CD4-positive, alpha-beta T cell (primary cell): Measurements from ENCODE around the gene SLC17A8. TPM values are rescaled to one million over a fixed set of nuclear protein-coding genes. Genes with fewer than 3 reads are reported as not detected.

Experiments used
- ATAC-seq: fragments of 200-7000 bp; cut with Tn5 transposase; one replicate; pipeline ENCODE4 v1.10.0; 2022; ENCODE audit warnings: mild to moderate bottlenecking; ENCODE audit not compliant: poor library complexity
- CTCF ChIA-PET: fragments of 350-600 bp; sonication (Branson Sonifier 250); formaldehyde crosslinking; loops from one replicate; lab custom pipeline; 2021; ENCODE audit warnings: antibody characterized with exemption, inconsistent platforms; lab: Charles Lee
- POLR2A ChIA-PET: fragments of 350-600 bp; sonication (Branson Sonifier 250); formaldehyde crosslinking; loops from one replicate; lab custom pipeline; 2021; ENCODE audit warnings: antibody characterized with exemption, inconsistent platforms; lab: Charles Lee
- DNase-seq, 14 experiments: peaks; one replicate each; pipeline ENCODE4 v3.0.0-alpha.2; 2013 to 2020; ENCODE audit warnings: mixed read lengths in 2 of 14
- H3K27ac ChIP-seq, 2 donors: one replicate each; pipeline versions ENCODE4 v1.5.1 to v1.7.0; 2013; ENCODE audit warnings: low read length in 2 of 2, low read depth in 1 of 2, mild to moderate bottlenecking in 1 of 2
- H3K27me3 ChIP-seq, 2 experiments: 1 replicate in 1 of 2; 2 replicates in 1 of 2; pipeline versions ENCODE4 v1.6.1 to v1.7.0; 2013; ENCODE audit warnings: low read length in 2 of 2, control low read depth in 1 of 2, mild to moderate bottlenecking in 1 of 2, moderate library complexity in 1 of 2; ENCODE audit not compliant: insufficient read depth in 2 of 2, control insufficient read depth in 1 of 2
- H3K36me3 ChIP-seq: one replicate; pipeline ENCODE4 v1.6.1; 2013; ENCODE audit warnings: low read length, control low read depth; ENCODE audit not compliant: insufficient read depth
- H3K4me1 ChIP-seq: one replicate; pipeline ENCODE4 v1.6.1; 2013; ENCODE audit warnings: low read length, control low read depth; ENCODE audit not compliant: insufficient read depth
- H3K4me3 ChIP-seq: one replicate; pipeline ENCODE4 v1.5.1; 2013; ENCODE audit warnings: mild to moderate bottlenecking, low read length, moderate library complexity
- H3K9me3 ChIP-seq, 2 experiments: 1 replicate in 1 of 2; 2 replicates in 1 of 2; pipeline versions ENCODE4 v1.6.1 to v1.7.0; 2013; ENCODE audit warnings: low read length in 2 of 2, mild to moderate bottlenecking in 2 of 2, control low read depth in 1 of 2, moderate library complexity in 1 of 2; ENCODE audit not compliant: control insufficient read depth in 1 of 2, insufficient read depth in 1 of 2
- H3K27ac Mint-ChIP-seq: one replicate; pipeline ENCODE4 v1.8.0; 2020; ENCODE audit warnings: mixed read lengths
- H3K27me3 Mint-ChIP-seq: one replicate; pipeline ENCODE4 v1.8.0; 2021; ENCODE audit warnings: mixed read lengths
- H3K36me3 Mint-ChIP-seq: one replicate; pipeline ENCODE4 v1.8.0; 2021; ENCODE audit warnings: low read depth, mixed read lengths
- H3K4me1 Mint-ChIP-seq: one replicate; pipeline ENCODE4 v1.8.0; 2021; ENCODE audit warnings: low read depth, mixed read lengths
- H3K4me3 Mint-ChIP-seq: one replicate; pipeline ENCODE4 v1.8.0; 2020; ENCODE audit warnings: mild to moderate bottlenecking, mixed read lengths
- H3K9me3 Mint-ChIP-seq: one replicate; pipeline ENCODE4 v1.8.0; 2020; ENCODE audit warnings: mixed read lengths
- CTCF ChIP-seq: fragments of 200-600 bp; IDR thresholded peaks from one replicate; pipeline ENCODE4 v1.8.0; 2022; ENCODE audit warnings: antibody characterized with exemption, mild to moderate bottlenecking
- intact Hi-C, 2 experiments: fragments of 100-400 bp; cut with DNase I in 1 of 2; cut with micrococcal nuclease in 1 of 2; formaldehyde crosslinking; loops; one replicate each; pipeline versions ENCODE4 v1.15.1 to v1.9.0; 2023 to 2025; cut with DNase I, micrococcal nuclease
- total RNA-seq, 174 experiments: library from RNA in 2 of 174; stranded (reverse) in 2 of 174; gene quantifications; one replicate each; pipeline ENCODE4 v1.2.3 and lab custom pipeline; 2021 to 2026

SLC17A8 gene
- total RNA-seq, 2 experiments from 2014 or later: not detected

- no peaks in the 10 kb centered on the region for H3K4me1 ChIP-seq
- peaks cover 2 to 4% of the 10 kb centered on the region in 2 experiments for H3K27me3 ChIP-seq
- H3K4me3 ChIP-seq: no peak overlapping the region
- no peaks in the 10 kb centered on the region for H3K36me3 Mint-ChIP-seq
- no peaks in the 10 kb centered on the region for H3K4me1 Mint-ChIP-seq
- ATAC-seq (no peak), DNase-seq (no peak)
- intact Hi-C loops: no loop called here
- ChIA-PET CTCF (no interaction called here), POLR2A (no interaction called here)
- H3K4me3 Mint-ChIP-seq: no peak overlapping the region
- H3K36me3 ChIP-seq: no peaks in the 10 kb centered on the region
- H3K9me3 ChIP-seq: no peaks in the 10 kb centered on the region
- no peaks in the 10 kb centered on the region for H3K9me3 Mint-ChIP-seq
- no peak overlapping the region for H3K27ac ChIP-seq
- no peak overlapping the region for H3K27ac Mint-ChIP-seq
- no peak for TF ChIP-seq CTCF
- H3K27me3 Mint-ChIP-seq: no peaks in the 10 kb centered on the region
These were observed 14.3 kb downstream of the SLC17A8 start for GRCh38 chr12:100371146-100371545.

- ChIA-PET CTCF (no interaction called here), POLR2A (no interaction called here)
- no peak for TF ChIP-seq CTCF
- Histone ChIP-seq H3K27me3 (peaks cover 2 to 4% of the 10 kb centered on the region in 2 experiments), H3K36me3 (no peaks in the 10 kb centered on the region), H3K9me3 (no peaks in the 10 kb centered on the region), H3K4me3 (no peak overlapping the region), H3K27ac (no peak overlapping the region), H3K4me1 (no peaks in the 10 kb centered on the region)
- H3K9me3 Mint-ChIP-seq: no peaks in the 10 kb centered on the region
- DNase-seq: no peak
- no peaks in the 10 kb centered on the region for H3K36me3 Mint-ChIP-seq
- no peak overlapping the region for H3K4me3 Mint-ChIP-seq
- intact Hi-C loops: no loop called here
- H3K27me3 Mint-ChIP-seq: peaks cover 3% of the 10 kb centered on the region
- H3K27ac Mint-ChIP-seq: no peak overlapping the region
- no peak for ATAC-seq
- no peaks in the 10 kb centered on the region for H3K4me1 Mint-ChIP-seq
These were observed 16.2 kb downstream of the SLC17A8 start for GRCh38 chr12:100372853-100373640.

DNA sequence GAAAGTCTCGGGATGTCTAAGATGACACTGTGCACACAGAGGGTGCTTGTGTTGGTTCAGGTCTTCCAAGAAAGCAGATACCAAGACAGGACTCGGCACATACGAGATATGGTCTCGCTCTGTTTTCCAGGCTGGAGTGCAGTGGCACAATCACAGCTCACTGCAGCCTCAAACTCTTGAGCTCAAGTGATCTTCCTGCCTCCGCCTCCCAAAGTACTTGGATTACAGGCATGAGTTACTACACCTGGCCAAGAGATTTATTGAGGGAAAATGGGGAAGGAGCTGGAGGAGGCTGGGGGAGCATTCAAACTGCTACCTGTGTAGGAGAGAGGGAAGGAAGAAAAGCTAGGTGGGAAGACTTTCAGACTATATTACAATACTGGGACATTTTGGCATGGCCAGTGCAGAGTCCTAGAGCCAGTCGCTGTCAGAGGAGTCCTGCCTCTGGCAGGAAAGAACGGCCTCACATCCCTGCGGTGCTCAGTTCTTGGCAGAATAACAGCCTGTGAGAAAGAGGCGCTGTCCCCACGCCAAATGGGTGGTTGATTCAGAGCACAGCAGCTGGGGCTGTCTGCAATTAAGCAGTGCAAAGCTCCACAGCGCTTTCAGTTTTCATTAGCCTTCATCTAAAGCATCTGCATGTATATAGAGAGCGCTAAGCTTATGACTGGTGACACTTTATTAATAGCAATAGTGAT, 18.3 kb downstream of the SLC17A8 start:
- H3K9me3 ChIP-seq: no peaks in the 10 kb centered on the region
- DNase-seq: no peak
- Mint-ChIP-seq H3K4me3 (no peak overlapping the region), H3K36me3 (no peaks in the 10 kb centered on the region), H3K27me3 (peaks cover 3% of the 10 kb centered on the region), H3K27ac (no peak overlapping the region), H3K9me3 (no peaks in the 10 kb centered on the region), H3K4me1 (no peaks in the 10 kb centered on the region)
- no peak overlapping the region for H3K4me3 ChIP-seq
- ATAC-seq: no peak
- H3K36me3 ChIP-seq: no peaks in the 10 kb centered on the region
- intact Hi-C loops: no loop called here
- ChIA-PET POLR2A (no interaction called here), CTCF (no interaction called here)
- H3K4me1 ChIP-seq: no peaks in the 10 kb centered on the region
- no peak for TF ChIP-seq CTCF
- H3K27me3 ChIP-seq: peaks cover 0 to 2% of the 10 kb centered on the region in 2 experiments
- H3K27ac ChIP-seq: no peak overlapping the region
